Neural crest cell (in vitro differentiated cells): ENCODE data around the gene LIN54. TPM values are rescaled to one million over a fixed set of nuclear protein-coding genes. Genes with fewer than 3 reads are reported as not detected.
"Not testable (repeated sequence)": the region's sequence is repeated elsewhere in the genome, so short reads cannot be mapped to it uniquely, and the experiment has no call there.

Source experiments
- DNase-seq: peaks from one replicate; pipeline ENCODE4 v3.0.0; 2021; ENCODE audit warnings: low read depth, mixed read lengths, low spot score
- H3K27ac Mint-ChIP-seq: one replicate; pipeline ENCODE4 v1.8.0; 2021; ENCODE audit warnings: mild to moderate bottlenecking, mixed read lengths; ENCODE audit not compliant: unreplicated experiment
- H3K27me3 Mint-ChIP-seq: 2 replicates; pipeline ENCODE4 v1.8.0; 2021; ENCODE audit warnings: low read depth, mild to moderate bottlenecking, mixed read lengths
- H3K36me3 Mint-ChIP-seq: 2 replicates; pipeline ENCODE4 v1.8.0; 2021; ENCODE audit warnings: low read depth, mild to moderate bottlenecking, mixed read lengths
- H3K4me1 Mint-ChIP-seq: 2 replicates; pipeline ENCODE4 v1.8.0; 2021; ENCODE audit warnings: mixed read lengths
- H3K4me3 Mint-ChIP-seq: one replicate; pipeline ENCODE4 v1.8.0; 2021; ENCODE audit warnings: mild to moderate bottlenecking, mixed read lengths
- H3K9me3 Mint-ChIP-seq: 2 replicates; pipeline ENCODE4 v1.8.0; 2021; ENCODE audit warnings: mixed read lengths
- total RNA-seq: library from RNA; stranded (reverse); gene quantifications from 2 replicates; pipeline ENCODE4 v1.2.1, GENCODE V29; 2021
- TF ChIP-seq, protein P1 (sequence below): fragments of 200-600 bp; sonication (generic); conservative IDR thresholded peaks from 2 replicates; pipeline ENCODE4 v1.5.0; 2021; ENCODE audit warnings: antibody characterized with exemption, mild to moderate bottlenecking

The LIN54 gene
- total RNA-seq, 1 donor from 2014 or later: 20.8 TPM

DNA sequence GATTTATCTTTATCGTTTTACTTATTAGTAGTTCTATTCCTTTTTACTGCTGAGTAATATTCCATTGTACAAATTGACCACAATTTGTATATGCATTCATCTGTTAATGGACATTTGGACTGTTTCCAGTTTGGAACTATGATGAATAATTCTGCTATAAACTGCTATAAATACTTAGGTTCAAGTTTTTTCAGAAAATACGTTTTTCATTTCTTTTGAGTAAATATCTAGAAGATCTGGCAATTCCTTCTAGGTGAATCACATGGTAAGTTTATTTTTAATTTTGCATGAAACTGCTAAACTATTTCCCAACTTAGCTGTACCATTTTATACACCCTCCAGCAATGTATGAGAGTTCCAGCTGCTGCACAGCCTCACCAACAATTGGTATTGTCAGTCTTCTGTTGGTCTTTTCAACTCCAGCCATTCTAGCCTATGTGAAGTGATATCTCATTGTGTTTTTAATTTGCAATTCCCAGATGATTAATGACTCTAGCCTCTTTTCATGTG lies 22.2 kb downstream of the LIN54 start:
- H3K9me3 Mint-ChIP-seq: peaks cover 4% of the 10 kb centered on the region
- H3K27me3 Mint-ChIP-seq: no peaks in the 10 kb centered on the region
- H3K36me3 Mint-ChIP-seq: peaks cover 14% of the 10 kb centered on the region
- no peak overlapping the region for H3K4me3 Mint-ChIP-seq
- TF ChIP-seq, protein P1, sequence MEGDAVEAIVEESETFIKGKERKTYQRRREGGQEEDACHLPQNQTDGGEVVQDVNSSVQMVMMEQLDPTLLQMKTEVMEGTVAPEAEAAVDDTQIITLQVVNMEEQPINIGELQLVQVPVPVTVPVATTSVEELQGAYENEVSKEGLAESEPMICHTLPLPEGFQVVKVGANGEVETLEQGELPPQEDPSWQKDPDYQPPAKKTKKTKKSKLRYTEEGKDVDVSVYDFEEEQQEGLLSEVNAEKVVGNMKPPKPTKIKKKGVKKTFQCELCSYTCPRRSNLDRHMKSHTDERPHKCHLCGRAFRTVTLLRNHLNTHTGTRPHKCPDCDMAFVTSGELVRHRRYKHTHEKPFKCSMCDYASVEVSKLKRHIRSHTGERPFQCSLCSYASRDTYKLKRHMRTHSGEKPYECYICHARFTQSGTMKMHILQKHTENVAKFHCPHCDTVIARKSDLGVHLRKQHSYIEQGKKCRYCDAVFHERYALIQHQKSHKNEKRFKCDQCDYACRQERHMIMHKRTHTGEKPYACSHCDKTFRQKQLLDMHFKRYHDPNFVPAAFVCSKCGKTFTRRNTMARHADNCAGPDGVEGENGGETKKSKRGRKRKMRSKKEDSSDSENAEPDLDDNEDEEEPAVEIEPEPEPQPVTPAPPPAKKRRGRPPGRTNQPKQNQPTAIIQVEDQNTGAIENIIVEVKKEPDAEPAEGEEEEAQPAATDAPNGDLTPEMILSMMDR: no peak
- no peak overlapping the region for H3K27ac Mint-ChIP-seq
- no peak for DNase-seq
- peaks cover 9% of the 10 kb centered on the region for H3K4me1 Mint-ChIP-seq

DNA sequence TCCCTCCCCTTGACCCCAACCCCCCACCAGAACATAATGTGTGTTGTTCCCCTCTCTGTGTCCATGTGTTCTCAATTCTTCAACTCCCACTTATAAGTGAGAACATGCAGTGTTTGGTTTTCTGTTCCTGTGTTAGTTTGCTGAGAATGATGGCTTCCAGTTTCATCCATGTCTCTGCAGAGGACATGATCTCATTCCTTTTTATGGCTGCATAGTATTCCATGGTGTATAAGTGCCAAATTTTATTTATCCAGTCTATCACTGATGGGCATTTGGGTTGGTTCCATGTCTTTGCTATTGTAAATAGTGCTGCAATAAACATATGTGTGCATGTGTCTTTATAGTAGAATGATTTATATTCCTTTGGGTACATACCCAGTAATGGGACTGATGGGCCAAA lies 23.1 kb downstream of the LIN54 start:
- H3K27me3 Mint-ChIP-seq, H3K27ac Mint-ChIP-seq, H3K4me3 Mint-ChIP-seq, DNase-seq, H3K9me3 Mint-ChIP-seq, H3K4me1 Mint-ChIP-seq: not testable (repeated sequence)
- peaks cover 14% of the 10 kb centered on the region for H3K36me3 Mint-ChIP-seq

DNA sequence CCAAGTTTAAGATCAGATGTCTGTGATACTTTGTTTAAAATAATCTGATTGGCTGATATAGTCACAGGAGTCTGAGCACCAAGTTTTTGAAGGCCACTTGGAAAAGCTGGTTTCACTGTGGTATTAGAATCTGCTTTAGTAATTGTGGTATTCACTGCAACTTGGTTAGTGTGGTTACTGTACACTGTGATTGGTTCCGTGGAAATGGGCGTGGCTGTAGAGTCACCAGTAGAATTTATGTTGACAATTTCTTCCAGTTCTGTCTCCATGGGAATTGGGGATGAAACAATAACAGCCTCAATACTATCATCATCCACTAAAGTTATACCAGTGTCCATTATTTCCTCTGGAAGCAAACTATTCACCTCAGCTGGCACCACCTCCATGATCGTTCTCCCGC lies 26.2 kb downstream of the LIN54 start:
- DNase-seq: no peak
- Mint-ChIP-seq H3K4me1 (peaks cover 4% of the 10 kb centered on the region), H3K27me3 (no peaks in the 10 kb centered on the region), H3K4me3 (no peak overlapping the region), H3K27ac (no peak overlapping the region), H3K36me3 (peaks cover 11% of the 10 kb centered on the region), H3K9me3 (peaks cover 4% of the 10 kb centered on the region)
- TF ChIP-seq, protein P1: no peak

DNA sequence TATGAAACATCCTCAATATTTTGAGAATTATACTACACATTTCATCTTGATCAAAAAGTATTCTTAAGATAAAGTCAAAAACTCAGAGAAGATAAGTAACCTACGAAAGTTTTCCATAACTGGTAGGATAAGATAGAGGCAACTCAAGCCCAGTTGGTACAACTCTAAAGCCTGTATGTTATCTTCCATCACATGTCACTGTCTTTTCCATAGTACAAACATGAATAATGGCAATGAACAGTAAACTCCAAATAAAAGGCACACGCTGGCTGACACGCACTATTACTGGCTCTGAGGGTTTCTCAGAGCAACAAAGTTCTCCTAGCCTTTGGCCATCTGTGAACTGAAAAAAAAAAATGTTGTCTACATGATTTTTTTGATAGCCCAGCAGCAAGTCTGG lies 27.2 kb downstream of the LIN54 start:
- H3K36me3 Mint-ChIP-seq: peaks cover 7% of the 10 kb centered on the region
- no peaks in the 10 kb centered on the region for H3K4me1 Mint-ChIP-seq
- H3K4me3 Mint-ChIP-seq: no peak overlapping the region
- DNase-seq: no peak
- no peak overlapping the region for H3K27ac Mint-ChIP-seq
- TF ChIP-seq, protein P1: no peak
- no peaks in the 10 kb centered on the region for H3K9me3 Mint-ChIP-seq
- no peaks in the 10 kb centered on the region for H3K27me3 Mint-ChIP-seq

DNA sequence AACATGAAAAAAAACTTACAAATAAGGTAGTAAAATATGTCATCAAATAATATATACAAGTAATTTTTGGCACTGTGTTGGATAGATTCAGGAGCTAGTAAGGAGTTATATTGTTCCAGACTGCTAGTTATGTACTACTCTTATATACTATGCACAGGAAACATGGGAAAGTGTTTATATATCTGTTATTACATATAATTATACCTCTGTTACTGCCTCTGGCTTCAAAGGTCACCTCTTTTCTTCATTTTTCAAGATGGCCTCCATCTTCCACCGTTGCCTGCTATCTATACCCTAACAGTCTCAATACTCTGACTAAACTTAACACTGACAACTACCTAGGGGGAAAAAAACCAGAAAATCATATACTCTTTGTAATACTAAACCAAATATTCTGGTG lies 29.5 kb downstream of the LIN54 start:
- DNase-seq: no peak
- Mint-ChIP-seq H3K9me3 (no peaks in the 10 kb centered on the region), H3K36me3 (peaks cover 10% of the 10 kb centered on the region), H3K4me3 (no peak overlapping the region), H3K27ac (no peak overlapping the region), H3K27me3 (no peaks in the 10 kb centered on the region), H3K4me1 (no peaks in the 10 kb centered on the region)
- TF ChIP-seq, protein P1: no peak

DNA sequence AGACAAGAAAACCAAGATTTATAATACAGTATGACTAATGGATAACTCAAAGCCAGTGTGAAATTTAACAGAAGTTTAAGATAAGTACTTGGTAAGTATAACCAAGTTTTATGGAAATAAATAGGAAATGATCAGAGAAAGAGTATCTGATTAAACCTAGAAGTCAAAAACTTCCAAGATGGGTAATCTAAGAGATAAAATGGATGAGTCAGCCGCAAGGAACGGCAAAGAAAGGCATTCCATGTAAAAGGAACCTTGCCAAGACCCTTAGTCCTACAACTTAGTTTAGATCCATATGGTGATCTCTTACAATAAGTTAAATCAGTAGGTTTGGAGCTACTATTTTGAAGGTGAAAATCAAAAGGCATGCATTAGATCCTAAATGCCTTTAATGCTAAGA lies 34.8 kb downstream of the LIN54 start:
- DNase-seq: no peak
- no peaks in the 10 kb centered on the region for H3K27me3 Mint-ChIP-seq
- H3K4me3 Mint-ChIP-seq: no peak overlapping the region
- H3K27ac Mint-ChIP-seq: no peak overlapping the region
- TF ChIP-seq, protein P1: no peak
- peaks cover 13% of the 10 kb centered on the region for H3K36me3 Mint-ChIP-seq
- H3K4me1 Mint-ChIP-seq: no peaks in the 10 kb centered on the region
- no peaks in the 10 kb centered on the region for H3K9me3 Mint-ChIP-seq
